RPMI7951 (cell line): Measurements from ENCODE around the gene SLC17A9. TPM values are rescaled to one million over a fixed set of nuclear protein-coding genes. Genes with fewer than 3 reads are reported as not detected.

ENCODE experiments used
- DNase-seq: peaks from one replicate; pipeline ENCODE4 v3.0.0-alpha.2; 2012; ENCODE audit warnings: low read depth
- total RNA-seq: library from RNA; depleted of rRNA; stranded (reverse); fragments of >200 nt; shearing (Covaris generic); gene quantifications from 2 replicates; pipeline ENCODE4 v1.2.3, GENCODE V29; 2014; rRNA removed

Gene SLC17A9
- total RNA-seq, 1 experiment from 2014 or later, result 4.8 TPM

DNA sequence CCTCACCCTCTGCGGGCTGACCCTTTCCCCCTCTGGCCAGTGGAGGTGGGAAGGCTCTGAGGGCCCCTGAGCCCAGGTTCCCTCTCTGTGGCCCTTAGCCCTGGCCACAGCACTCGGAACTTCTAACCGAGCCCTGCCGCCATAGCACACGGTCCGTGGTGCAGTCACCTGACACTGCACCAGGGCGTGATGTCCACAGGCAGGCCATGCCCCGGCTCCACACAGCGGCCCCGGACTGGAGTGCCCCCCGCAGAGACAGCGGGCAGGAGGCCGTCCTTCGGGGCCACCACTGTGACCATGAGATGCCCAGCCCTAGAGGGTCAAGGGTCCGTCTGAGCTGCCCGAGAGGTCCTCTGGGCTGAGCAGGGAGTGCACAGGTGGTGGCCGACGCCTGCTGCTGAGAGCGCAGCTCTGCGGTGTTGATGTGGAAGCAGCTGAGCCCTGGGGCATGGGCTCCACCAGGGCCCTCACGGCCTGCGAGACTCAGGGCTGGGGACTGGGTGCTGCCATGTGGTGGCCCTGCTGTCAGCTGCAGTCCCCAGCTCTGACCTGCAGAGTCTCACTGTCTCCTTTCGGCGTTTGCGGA is 65.4 kb downstream of the SLC17A9 start:
- DNase-seq, result no peak

Other genes starting within 250 kb of the SLC17A9 start
- gene NTSR1, start 243.9 kb upstream of the SLC17A9 start, total RNA-seq, result 15.0 and 19.7 TPM in 2 replicates
- gene MRGBP, start 156.2 kb upstream of the SLC17A9 start, total RNA-seq, result 44.7 and 58.5 TPM in 2 replicates
- gene OGFR, start 147.9 kb upstream of the SLC17A9 start, total RNA-seq, result 47.6 and 73.5 TPM in 2 replicates
- gene COL9A3, start 135.7 kb upstream of the SLC17A9 start, total RNA-seq, result 4.1 and 5.9 TPM in 2 replicates
- gene TCFL5, start 90.9 kb upstream of the SLC17A9 start, total RNA-seq, result 13.7 and 16.2 TPM in 2 replicates
- 30.0 and 32.1 TPM in 2 replicates for gene DIDO1, start 26.2 kb upstream of the SLC17A9 start, total RNA-seq
- 25.4 and 29.4 TPM in 2 replicates for gene GID8, start 14.6 kb upstream of the SLC17A9 start, total RNA-seq
- not detected in 2 replicates for gene BHLHE23, start 54.3 kb downstream of the SLC17A9 start, total RNA-seq